Gastroesophageal sphincter (tissue), 4 donors: ENCODE measurements around the gene ZBED3. TPM values are rescaled to one million over a fixed set of nuclear protein-coding genes. Genes with fewer than 3 reads are reported as not detected.
A peak's percentile ranks its signal among the peaks of the same experiment; 100 is the strongest.

Experiments
- ATAC-seq: fragments of 150-250 bp; one replicate; pipeline ENCODE4 v1.9.1; 2016; ENCODE audit warnings: mild to moderate bottlenecking, moderate library complexity
- H3K27ac ChIP-seq, 4 donors: fragments of 200-600 bp; sonication (generic) in 3 of 4; 1 replicate in 3 of 4; 2 replicates in 1 of 4; pipeline ENCODE4 v1.5.1; 2016 to 2019
- H3K27me3 ChIP-seq: fragments of 200-600 bp; sonication (generic); one replicate; pipeline ENCODE4 v1.5.1; 2019
- H3K36me3 ChIP-seq, 2 donors: fragments of 200-600 bp; sonication (generic); one replicate each; pipeline ENCODE4 v1.5.1; 2019; ENCODE audit warnings: control low read depth in 1 of 2
- H3K4me1 ChIP-seq, 3 donors: fragments of 200-600 bp; sonication (generic); 1 replicate in 2 of 3; 2 replicates in 1 of 3; pipeline ENCODE4 v1.5.1; 2016 to 2019; ENCODE audit warnings: control low read depth in 2 of 3
- H3K4me3 ChIP-seq, 2 donors: fragments of 200-600 bp; sonication (generic); one replicate each; pipeline ENCODE4 v1.5.1; 2019; ENCODE audit warnings: mild to moderate bottlenecking in 1 of 2, moderate library complexity in 1 of 2
- H3K9me3 ChIP-seq, 3 donors: fragments of 200-600 bp; sonication (generic); one replicate each; pipeline ENCODE4 v1.5.1; 2017 to 2019; ENCODE audit warnings: control low read depth in 2 of 3
- EP300 ChIP-seq: sonication (generic); formaldehyde crosslinking; IDR thresholded peaks from one replicate; pipeline ENCODE4 v1.6.1; 2017; ENCODE audit warnings: antibody characterized with exemption, mild to moderate bottlenecking
- POLR2A ChIP-seq, 2 donors: fragments of 450-650 bp; IDR thresholded peaks; one replicate each; pipeline ENCODE4 v1.6.1; 2017; ENCODE audit warnings: antibody characterized with exemption in 2 of 2, mild to moderate bottlenecking in 2 of 2, moderate library complexity in 1 of 2
- POLR2AphosphoS5 ChIP-seq: sonication (generic); formaldehyde crosslinking; IDR thresholded peaks from one replicate; pipeline ENCODE4 v1.6.1; 2017; ENCODE audit warnings: antibody characterized with exemption
- WGBS, 2 donors: methylation state at CpG; one replicate each; pipeline ENCODE4 v1.1.5; 2018; ENCODE audit warnings: low coverage in 1 of 2; 5-methylcytosine and 5-hydroxymethylcytosine counted together
- small RNA-seq, 4 donors: library from RNA; depleted of rRNA; stranded (forward); fragments of <200 nt; gene quantifications; one replicate each; pipeline ENCODE3, GENCODE V24; 2016
- total RNA-seq, 4 donors: library from RNA; depleted of rRNA; stranded (reverse); fragments of >200 nt; gene quantifications; one replicate each; pipeline ENCODE4 v1.1.0, GENCODE V29; 2016
- TF ChIP-seq, protein P1 (sequence below), 4 experiments: fragments of 200-600 bp in 2 of 4; fragments of 450-650 bp in 2 of 4; sonication (generic) in 1 of 4; IDR thresholded peaks; one replicate each; pipeline ENCODE4 v1.5.1; 2017 to 2019; ENCODE audit warnings: antibody characterized with exemption in 4 of 4, mild to moderate bottlenecking in 2 of 4, moderate library complexity in 2 of 4

The ZBED3 gene
- total RNA-seq, 4 donors from 2014 or later, result 3.2 to 16.2 (median 9.2) TPM

DNA sequence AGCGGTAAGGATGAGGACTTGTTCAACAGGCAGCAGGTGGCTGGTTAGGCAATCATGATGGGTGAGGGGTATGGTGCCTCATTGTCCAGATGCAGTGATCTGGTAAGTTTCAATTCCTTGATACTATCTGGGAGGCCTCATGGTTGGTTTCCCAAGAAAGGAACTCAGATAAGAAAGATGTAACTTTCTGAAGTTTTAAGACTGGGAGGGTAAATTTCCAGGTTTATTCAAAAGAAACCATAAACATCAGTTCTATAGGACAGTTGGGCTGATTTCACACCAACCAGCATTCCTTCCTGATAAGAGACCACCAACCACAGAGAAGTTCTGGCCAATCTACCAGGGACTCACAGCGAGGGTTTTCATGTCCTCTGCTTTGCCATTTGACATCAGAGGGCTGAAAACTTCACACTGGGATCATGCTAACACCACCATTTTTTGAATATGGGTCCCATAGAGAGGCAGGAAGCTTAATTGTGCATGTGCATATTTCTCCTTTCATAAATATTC, 57.7 kb downstream of the ZBED3 start:
- TF ChIP-seq, protein P1, sequence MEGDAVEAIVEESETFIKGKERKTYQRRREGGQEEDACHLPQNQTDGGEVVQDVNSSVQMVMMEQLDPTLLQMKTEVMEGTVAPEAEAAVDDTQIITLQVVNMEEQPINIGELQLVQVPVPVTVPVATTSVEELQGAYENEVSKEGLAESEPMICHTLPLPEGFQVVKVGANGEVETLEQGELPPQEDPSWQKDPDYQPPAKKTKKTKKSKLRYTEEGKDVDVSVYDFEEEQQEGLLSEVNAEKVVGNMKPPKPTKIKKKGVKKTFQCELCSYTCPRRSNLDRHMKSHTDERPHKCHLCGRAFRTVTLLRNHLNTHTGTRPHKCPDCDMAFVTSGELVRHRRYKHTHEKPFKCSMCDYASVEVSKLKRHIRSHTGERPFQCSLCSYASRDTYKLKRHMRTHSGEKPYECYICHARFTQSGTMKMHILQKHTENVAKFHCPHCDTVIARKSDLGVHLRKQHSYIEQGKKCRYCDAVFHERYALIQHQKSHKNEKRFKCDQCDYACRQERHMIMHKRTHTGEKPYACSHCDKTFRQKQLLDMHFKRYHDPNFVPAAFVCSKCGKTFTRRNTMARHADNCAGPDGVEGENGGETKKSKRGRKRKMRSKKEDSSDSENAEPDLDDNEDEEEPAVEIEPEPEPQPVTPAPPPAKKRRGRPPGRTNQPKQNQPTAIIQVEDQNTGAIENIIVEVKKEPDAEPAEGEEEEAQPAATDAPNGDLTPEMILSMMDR (IDR thresholded peaks at IDR 0.05), result no peak
- no peak for TF ChIP-seq POLR2A (IDR thresholded peaks at IDR 0.05)
- TF ChIP-seq EP300, result no peak
- TF ChIP-seq POLR2AphosphoS5, result no peak
- 80 to 100% methylated on average over 2 of the region's 2 CpGs for WGBS, 2 donors
- peak overlapping the region in 3 of 4 donors; percentile 90 to 93 (median 91) for H3K27ac ChIP-seq

DNA sequence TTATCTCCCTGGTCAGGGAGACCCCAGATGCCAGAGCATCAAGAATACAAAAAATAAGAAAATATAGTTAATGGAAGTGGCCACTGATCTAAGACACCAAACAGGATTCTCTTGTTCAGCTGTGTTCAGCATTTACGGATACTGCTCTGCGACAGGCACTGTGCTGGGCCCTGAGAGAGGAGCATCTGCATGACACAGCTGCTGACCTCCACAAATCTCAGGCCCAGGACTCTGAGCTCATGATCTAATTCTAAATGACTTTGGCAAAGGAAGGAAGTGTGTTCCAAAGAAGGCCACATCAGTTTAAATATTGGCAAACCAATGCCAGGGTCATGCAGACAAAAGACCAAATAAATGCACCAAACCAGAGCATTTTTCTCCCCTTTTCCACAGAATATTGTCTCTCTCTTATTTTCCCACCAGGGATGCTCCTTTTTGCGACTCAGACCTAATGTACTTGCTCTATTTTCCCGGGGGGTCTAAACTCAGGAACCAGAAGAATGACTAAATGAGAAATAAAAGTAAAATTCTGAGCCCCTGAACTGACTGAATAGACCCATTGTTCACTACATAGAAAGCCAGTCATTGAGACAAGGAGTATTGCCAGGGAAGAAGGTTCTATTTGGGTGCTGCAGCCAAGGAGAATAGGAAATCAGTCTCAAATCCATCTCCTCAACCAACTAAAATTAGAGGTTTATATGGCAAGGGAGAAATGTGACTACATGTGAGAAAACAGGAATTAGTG, 58.3 kb downstream of the ZBED3 start:
- no peaks in the 10 kb centered on the region for H3K36me3 ChIP-seq
- no peak overlapping the region for H3K27ac ChIP-seq
- no peak for ATAC-seq
- H3K4me3 ChIP-seq, result no peak overlapping the region
- H3K4me1 ChIP-seq, result peaks cover 0 to 31% (median 9%) of the 10 kb centered on the region in 3 donors
- WGBS, 2 donors, result 93 to 100% methylated on average over 2 to 4 of the region's 4 CpGs
- TF ChIP-seq, protein P1 (IDR thresholded peaks at IDR 0.05), result no peak
- TF ChIP-seq POLR2A (IDR thresholded peaks at IDR 0.05) (no peak), EP300 (no peak), POLR2AphosphoS5 (no peak)
- H3K9me3 ChIP-seq, result no peaks in the 10 kb centered on the region
- H3K27me3 ChIP-seq, result no peaks in the 10 kb centered on the region

More for the DNA sequence above, 57.7 kb downstream of the ZBED3 start:
- H3K4me3 ChIP-seq, result peak overlapping the region; percentile 90 to 92
- H3K27me3 ChIP-seq, result no peaks in the 10 kb centered on the region
- no peak for ATAC-seq
- H3K9me3 ChIP-seq, result no peaks in the 10 kb centered on the region
- H3K4me1 ChIP-seq, result peaks cover 0 to 31% (median 9%) of the 10 kb centered on the region in 3 donors
- peaks cover 0 to under 1% of the 10 kb centered on the region in 2 donors for H3K36me3 ChIP-seq

GRCh38 chr5:77024490-77024889, 62.6 kb downstream of the ZBED3 start:
- no peak for ATAC-seq
- H3K27me3 ChIP-seq, result peaks cover 13% of the 10 kb centered on the region
- H3K4me1 ChIP-seq, result peaks cover 0 to 2% (median 0%) of the 10 kb centered on the region in 3 donors
- TF ChIP-seq POLR2A (IDR thresholded peaks at IDR 0.05), result no peak
- TF ChIP-seq, protein P1 (IDR thresholded peaks at IDR 0.05), result no peak
- TF ChIP-seq POLR2AphosphoS5, result no peak
- TF ChIP-seq EP300, result no peak
- H3K27ac ChIP-seq, result no peak overlapping the region
- H3K36me3 ChIP-seq, result no peaks in the 10 kb centered on the region
- 75 to 100% methylated on average over 1 of the region's 1 CpG for WGBS, 2 donors
- H3K4me3 ChIP-seq, result no peak overlapping the region
- H3K9me3 ChIP-seq, result no peaks in the 10 kb centered on the region

DNA sequence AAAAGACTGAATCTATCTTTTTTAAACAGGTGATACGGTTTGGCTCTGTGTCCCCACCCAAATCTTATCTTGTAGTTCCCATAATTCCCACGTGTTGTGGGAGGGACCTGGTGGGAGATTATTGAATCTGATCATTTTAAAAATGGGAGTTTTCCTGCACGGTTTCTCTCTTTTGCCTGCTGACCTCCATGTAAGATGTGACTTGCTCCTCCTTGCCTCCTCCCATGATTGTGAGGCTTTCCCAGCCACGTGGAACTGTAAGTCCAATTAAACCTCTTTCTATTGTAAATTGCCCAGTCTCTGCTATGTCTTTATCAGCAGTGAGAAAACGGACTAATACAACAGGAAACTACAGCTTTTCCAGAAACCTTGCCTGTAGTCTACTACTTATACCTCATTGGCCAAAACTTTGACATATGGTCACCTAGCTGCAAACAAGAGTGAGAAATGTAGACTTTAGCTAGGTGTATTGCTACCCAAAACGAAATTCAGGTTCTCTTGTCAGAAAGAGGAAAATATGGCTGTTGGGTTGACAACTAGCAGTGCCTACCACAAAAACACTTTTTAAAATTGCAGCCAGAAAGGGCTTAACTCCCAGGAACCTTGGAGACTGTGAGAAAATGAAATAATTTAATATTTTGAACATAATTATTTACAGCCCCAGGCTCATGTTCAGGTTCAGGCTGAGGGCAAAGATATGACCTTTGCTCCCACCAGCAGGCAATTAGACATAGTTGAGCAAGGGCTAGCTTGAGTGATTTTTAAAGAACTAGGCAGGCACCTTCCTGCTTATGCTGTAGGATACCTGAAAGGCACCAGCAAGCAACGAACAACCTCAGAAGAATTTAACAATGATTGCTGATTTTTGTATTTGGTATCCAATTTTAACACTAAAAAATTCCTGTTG, 64.3 kb downstream of the ZBED3 start:
- no peaks in the 10 kb centered on the region for H3K4me1 ChIP-seq
- no peaks in the 10 kb centered on the region for H3K36me3 ChIP-seq
- H3K27me3 ChIP-seq, result peaks cover 18% of the 10 kb centered on the region
- 63 to 68% methylated on average over 3 to 7 of the region's 7 CpGs for WGBS, 2 donors
- H3K4me3 ChIP-seq, result no peak overlapping the region
- no peaks in the 10 kb centered on the region for H3K9me3 ChIP-seq
- ATAC-seq, result no peak
- TF ChIP-seq POLR2AphosphoS5 (no peak), EP300 (no peak), POLR2A (IDR thresholded peaks at IDR 0.05) (no peak)
- TF ChIP-seq, protein P1 (IDR thresholded peaks at IDR 0.05), result no peak
- H3K27ac ChIP-seq, result no peak overlapping the region

Small RNA genes within 50 kb of the gene (small RNA-seq; reads per million reads assigned to genes)
- gene SNORA47, result 150 to 322 (median 171) reads per million in 4 donors

Other genes with a start within 250 kb of the ZBED3 start
- gene S100Z, start 237.3 kb downstream of the ZBED3 start, total RNA-seq, result not detected
- 1 to 10 TPM in 3 of 4 donors, not detected in 1; 1.7 to 4.0 (median 2.3) TPM for gene CRHBP, start 134.2 kb downstream of the ZBED3 start, total RNA-seq
- gene AGGF1, start 56.9 kb downstream of the ZBED3 start, total RNA-seq, result 10 to 100 TPM; 17.5 to 21.2 (median 19.0) TPM
- 10 to 100 TPM in 1 of 4 donors, 1 to 10 TPM in 2, under 1 TPM in 1; 0.96 to 11.0 (median 2.3) TPM for gene PDE8B, start 123.4 kb upstream of the ZBED3 start, total RNA-seq